ENCODE measurements around the gene LIPT2.

- TF ChIP-seq CTCF (IDR thresholded peaks at IDR 0.05) (peak; percentile 15 to 87 (median 69)), POLR2A (IDR thresholded peaks at IDR 0.05) (no peak)
Measured at GRCh38 chr11:74453373-74453975, 40.0 kb downstream of the LIPT2 start.

All from thyroid gland (tissue), 4 donors.